ENCODE data around the gene CNTNAP1. TPM values are rescaled to one million over a fixed set of nuclear protein-coding genes. Genes with fewer than 3 reads are reported as not detected.

CNTNAP1 gene
- 5.6 and 6.7 TPM in 2 replicates for total RNA-seq (2021)
- percentile 27 among the genes with signal in this experiment for Bru-seq, nascent RNA
- BruChase-seq, experiment 1, labeled RNA remaining after a 2-hour chase = percentile 42 among the genes with signal in this experiment
- BruChase-seq, experiment 2, labeled RNA remaining after a 6-hour chase = percentile 51 among the genes with signal in this experiment
- long read RNA-seq, partial matches to known transcripts = 3 of 3 reads
- long read RNA-seq, other reads (novel, unspliced or antisense) = 0 of 3 reads

DNA sequence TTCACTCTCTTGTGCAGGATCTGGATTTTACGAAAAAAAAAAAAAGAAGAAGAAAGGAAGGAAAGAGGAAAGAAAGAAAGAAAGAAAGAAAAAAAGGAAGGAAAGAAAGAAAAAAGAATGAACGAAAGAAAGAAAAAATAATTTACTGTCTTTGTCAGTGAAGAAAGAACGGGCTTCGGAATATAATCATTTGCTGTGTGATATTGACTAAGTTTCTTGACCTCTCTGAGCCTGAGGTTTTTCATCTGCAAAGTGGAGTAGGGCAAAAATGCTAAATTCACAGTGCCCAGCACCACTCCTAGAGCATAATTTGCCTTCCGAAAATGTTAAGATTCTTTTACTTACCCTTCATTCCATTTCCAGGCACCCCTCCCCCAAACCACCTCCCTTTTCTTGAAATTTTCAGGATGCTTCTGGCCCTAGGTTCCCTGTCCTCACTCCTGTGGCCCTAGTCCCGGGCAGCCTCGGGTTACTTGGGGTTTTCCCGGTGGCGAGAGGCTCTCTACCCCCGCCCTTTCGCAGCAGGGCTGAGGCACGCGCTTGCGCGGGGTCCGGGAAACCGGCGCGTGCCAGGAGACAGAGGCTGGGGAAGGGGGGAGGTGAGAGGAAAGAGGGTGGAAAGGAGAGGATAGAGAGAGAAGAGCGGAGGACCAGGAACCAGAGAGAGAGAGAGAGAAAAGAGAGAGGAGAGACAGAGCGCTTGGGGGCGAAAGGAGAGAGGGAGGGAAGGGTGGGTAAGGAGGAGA lies at the start of gene CNTNAP1:
Gene CNTNAP1, plus strand, starts transcription at position 556 of the 746 bp plus-strand sequence. CDS start 299 bp downstream, outside the sequence.
- CTCF ChIA-PET = interaction anchor here (2.0 kb wide), 1 partner anchor 104 kb away, joined by 9 read pairs; the partner anchor contains the start of gene PSMC3IP
- peak; percentile 66 for DNase-seq (ENCODE audit: low spot score)

DNA sequence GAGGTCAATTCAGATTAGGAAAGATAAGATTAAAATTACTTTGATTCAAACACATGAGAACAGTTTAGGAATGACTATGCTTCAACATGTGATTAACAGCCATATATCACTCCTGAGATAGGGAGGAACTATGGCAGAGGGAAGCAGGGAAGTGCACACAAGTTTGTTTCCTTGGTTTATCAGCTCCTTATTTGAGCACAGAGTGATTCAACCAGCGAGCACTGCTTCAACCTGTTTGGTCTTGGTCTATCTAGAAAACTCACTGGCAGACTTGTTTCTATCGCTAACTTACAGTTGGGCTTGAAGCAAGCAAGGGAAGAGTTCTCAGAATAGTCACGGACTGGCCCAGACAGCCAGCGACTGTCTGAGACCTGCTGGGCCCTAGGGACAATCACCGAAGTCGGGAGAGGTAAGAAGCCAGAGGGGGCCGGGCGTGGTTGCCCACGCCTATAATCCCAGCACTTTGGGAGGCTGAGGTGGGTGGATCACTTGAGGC lies 49.3 kb upstream of the CNTNAP1 start:
- TF ChIP-seq, protein P1, sequence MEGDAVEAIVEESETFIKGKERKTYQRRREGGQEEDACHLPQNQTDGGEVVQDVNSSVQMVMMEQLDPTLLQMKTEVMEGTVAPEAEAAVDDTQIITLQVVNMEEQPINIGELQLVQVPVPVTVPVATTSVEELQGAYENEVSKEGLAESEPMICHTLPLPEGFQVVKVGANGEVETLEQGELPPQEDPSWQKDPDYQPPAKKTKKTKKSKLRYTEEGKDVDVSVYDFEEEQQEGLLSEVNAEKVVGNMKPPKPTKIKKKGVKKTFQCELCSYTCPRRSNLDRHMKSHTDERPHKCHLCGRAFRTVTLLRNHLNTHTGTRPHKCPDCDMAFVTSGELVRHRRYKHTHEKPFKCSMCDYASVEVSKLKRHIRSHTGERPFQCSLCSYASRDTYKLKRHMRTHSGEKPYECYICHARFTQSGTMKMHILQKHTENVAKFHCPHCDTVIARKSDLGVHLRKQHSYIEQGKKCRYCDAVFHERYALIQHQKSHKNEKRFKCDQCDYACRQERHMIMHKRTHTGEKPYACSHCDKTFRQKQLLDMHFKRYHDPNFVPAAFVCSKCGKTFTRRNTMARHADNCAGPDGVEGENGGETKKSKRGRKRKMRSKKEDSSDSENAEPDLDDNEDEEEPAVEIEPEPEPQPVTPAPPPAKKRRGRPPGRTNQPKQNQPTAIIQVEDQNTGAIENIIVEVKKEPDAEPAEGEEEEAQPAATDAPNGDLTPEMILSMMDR (conservative IDR thresholded peaks at IDR 0.05; ENCODE audit: low read depth, low read length) = no peak
- no peak for TF ChIP-seq EZH2 (IDR thresholded peaks at IDR 0.05; ENCODE audit: borderline replicate concordance, low read depth, low read length, poor library complexity, severe bottlenecking)

More for the DNA sequence above, at the start of gene CNTNAP1:
- TF ChIP-seq, protein P1 (conservative IDR thresholded peaks at IDR 0.05; ENCODE audit: low read depth, low read length) = no peak
- no peak for TF ChIP-seq EZH2 (IDR thresholded peaks at IDR 0.05; ENCODE audit: borderline replicate concordance, low read depth, low read length, poor library complexity, severe bottlenecking)
- Histone ChIP-seq H3K27ac (ENCODE audit: low read depth, low read length, poor library complexity, severe bottlenecking) (peak within 1 kb of the TSS; percentile 16), H3K9me3 (ENCODE audit: low read depth, low read length, poor library complexity, severe bottlenecking) (no peaks in the 10 kb centered on the region), H3K27me3 (replicated peaks; ENCODE audit: insufficient read depth, low read depth, low read length, poor library complexity) (no peaks in the 10 kb centered on the region), H3K4me3 (ENCODE audit: low read depth, low read length, poor library complexity, severe bottlenecking) (peak within 1 kb of the TSS; percentile 52), H3K36me3 (ENCODE audit: insufficient read depth, low read length, poor library complexity, severe bottlenecking) (no peaks in the 10 kb centered on the region), H3K4me1 (ENCODE audit: insufficient read depth, low read length, poor library complexity, severe bottlenecking) (peaks cover 22% of the 10 kb centered on the region)
- intact Hi-C loops (cut with micrococcal nuclease; ENCODE audit: unreplicated experiment) = no loop called here
- POLR2A ChIA-PET (ENCODE audit: low non-redundant PET) = no interaction called here
- BruUV-seq (replicated peaks) = no TSS peak

DNA sequence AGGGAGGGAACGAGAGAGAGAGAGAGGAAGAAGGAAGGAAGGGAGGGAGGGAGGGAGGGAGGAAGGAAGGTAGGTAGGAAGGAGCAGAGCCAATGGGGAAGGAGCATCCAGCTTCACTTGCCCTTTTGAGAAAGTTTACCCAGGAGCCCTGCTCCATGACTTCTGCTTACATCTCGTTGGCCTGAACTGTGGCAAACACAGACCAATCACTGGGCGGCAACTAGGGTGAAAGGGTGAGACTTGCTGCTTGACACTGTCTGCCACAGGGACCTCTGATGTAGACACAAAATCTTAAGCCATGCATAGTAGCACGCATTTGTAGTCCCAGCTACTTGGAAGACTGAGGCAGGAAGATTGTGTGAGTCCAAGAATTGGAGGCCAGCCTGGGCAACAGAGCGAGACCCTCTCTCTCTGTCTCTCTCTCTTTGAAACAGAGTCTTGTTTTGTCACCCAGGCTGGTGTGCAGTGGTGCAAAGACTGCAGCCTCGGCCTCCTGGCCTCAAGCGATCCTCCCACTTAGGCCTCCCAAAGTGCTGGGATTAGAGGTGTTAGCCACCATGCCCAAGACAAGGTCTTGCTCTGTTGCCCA lies 42.7 kb upstream of the CNTNAP1 start:
- no peaks in the 10 kb centered on the region for H3K36me3 ChIP-seq (ENCODE audit: insufficient read depth, low read length, poor library complexity, severe bottlenecking)
- intact Hi-C loops (cut with micrococcal nuclease; ENCODE audit: unreplicated experiment) = no loop called here
- H3K27ac ChIP-seq (ENCODE audit: low read depth, low read length, poor library complexity, severe bottlenecking) = no peak overlapping the region
- TF ChIP-seq, protein P1 (conservative IDR thresholded peaks at IDR 0.05; ENCODE audit: low read depth, low read length) = no peak
- no peaks in the 10 kb centered on the region for H3K4me1 ChIP-seq (ENCODE audit: insufficient read depth, low read length, poor library complexity, severe bottlenecking)
- no peaks in the 10 kb centered on the region for H3K27me3 ChIP-seq (replicated peaks; ENCODE audit: insufficient read depth, low read depth, low read length, poor library complexity)
- no peak for DNase-seq (ENCODE audit: low spot score)
- BruUV-seq (replicated peaks) = no TSS peak
- ChIA-PET CTCF (no interaction called here), POLR2A (ENCODE audit: low non-redundant PET) (no interaction called here)
- no peaks in the 10 kb centered on the region for H3K9me3 ChIP-seq (ENCODE audit: low read depth, low read length, poor library complexity, severe bottlenecking)
- no peak overlapping the region for H3K4me3 ChIP-seq (ENCODE audit: low read depth, low read length, poor library complexity, severe bottlenecking)

More for the DNA sequence above, 49.3 kb upstream of the CNTNAP1 start:
- Histone ChIP-seq H3K9me3 (ENCODE audit: low read depth, low read length, poor library complexity, severe bottlenecking) (no peaks in the 10 kb centered on the region), H3K36me3 (ENCODE audit: insufficient read depth, low read length, poor library complexity, severe bottlenecking) (no peaks in the 10 kb centered on the region), H3K27ac (ENCODE audit: low read depth, low read length, poor library complexity, severe bottlenecking) (no peak overlapping the region), H3K27me3 (replicated peaks; ENCODE audit: insufficient read depth, low read depth, low read length, poor library complexity) (no peaks in the 10 kb centered on the region), H3K4me1 (ENCODE audit: insufficient read depth, low read length, poor library complexity, severe bottlenecking) (no peaks in the 10 kb centered on the region), H3K4me3 (ENCODE audit: low read depth, low read length, poor library complexity, severe bottlenecking) (no peak overlapping the region)
- BruUV-seq (replicated peaks) = no TSS peak
- POLR2A ChIA-PET (ENCODE audit: low non-redundant PET) = no interaction called here
- CTCF ChIA-PET = no interaction called here
- DNase-seq (ENCODE audit: low spot score) = no peak
- intact Hi-C loops (cut with micrococcal nuclease; ENCODE audit: unreplicated experiment) = no loop called here

All from A673 (cell line).